WI38 (cell line): Measurements from ENCODE around the gene LSM6.

ENCODE experiments used
- H3K4me3 ChIP-seq: 2 replicates; pipeline ENCODE4 v1.5.1; 2011; ENCODE audit warnings: low read depth, mild to moderate bottlenecking, control low read depth, low read length
- TF ChIP-seq, protein P1 (sequence below): IDR thresholded peaks from 2 replicates; pipeline ENCODE4 v1.5.1; 2012; ENCODE audit warnings: low read depth, mild to moderate bottlenecking, control low read depth, low read length

Gene LSM6

DNA sequence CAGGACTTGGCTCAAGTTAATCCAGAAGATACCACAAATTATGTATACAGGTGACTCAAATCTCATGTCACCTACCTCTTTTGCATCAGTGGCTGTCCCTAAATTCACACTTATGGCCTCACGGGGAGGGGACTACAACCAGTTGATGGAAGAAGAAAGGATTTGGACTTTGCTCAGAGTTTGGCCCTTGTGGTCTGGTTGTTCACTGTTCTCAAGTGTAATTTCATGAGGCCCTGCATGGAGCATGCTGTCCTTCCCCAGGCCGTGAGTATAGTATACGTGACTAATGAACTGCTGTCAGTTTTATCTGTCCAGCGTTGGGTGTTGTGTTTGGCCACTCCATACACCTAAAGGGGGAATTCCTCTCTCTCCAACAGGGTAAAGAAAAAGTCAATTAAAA, 27.5 kb upstream of the LSM6 start:
- TF ChIP-seq, protein P1, sequence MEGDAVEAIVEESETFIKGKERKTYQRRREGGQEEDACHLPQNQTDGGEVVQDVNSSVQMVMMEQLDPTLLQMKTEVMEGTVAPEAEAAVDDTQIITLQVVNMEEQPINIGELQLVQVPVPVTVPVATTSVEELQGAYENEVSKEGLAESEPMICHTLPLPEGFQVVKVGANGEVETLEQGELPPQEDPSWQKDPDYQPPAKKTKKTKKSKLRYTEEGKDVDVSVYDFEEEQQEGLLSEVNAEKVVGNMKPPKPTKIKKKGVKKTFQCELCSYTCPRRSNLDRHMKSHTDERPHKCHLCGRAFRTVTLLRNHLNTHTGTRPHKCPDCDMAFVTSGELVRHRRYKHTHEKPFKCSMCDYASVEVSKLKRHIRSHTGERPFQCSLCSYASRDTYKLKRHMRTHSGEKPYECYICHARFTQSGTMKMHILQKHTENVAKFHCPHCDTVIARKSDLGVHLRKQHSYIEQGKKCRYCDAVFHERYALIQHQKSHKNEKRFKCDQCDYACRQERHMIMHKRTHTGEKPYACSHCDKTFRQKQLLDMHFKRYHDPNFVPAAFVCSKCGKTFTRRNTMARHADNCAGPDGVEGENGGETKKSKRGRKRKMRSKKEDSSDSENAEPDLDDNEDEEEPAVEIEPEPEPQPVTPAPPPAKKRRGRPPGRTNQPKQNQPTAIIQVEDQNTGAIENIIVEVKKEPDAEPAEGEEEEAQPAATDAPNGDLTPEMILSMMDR = no peak
- no peak overlapping the region for H3K4me3 ChIP-seq

DNA sequence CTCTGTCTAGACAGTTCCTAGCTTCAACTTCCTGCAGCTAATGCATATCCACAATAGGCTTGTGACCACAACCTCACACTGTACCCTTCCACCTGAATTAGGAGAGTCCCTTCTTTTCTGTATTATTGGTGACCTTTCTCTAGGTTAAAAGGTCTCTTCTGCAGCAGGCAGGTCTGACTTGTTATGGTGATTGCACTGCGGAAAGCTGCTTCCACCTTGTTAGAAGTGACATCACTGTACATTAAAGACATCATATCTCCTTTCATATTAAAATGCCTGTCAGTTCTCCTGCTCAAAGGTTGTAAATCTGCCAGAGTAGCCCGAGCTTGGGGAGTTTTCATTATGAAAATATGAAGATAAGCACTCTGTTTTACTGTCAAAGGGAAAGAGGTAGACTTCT, 21.5 kb upstream of the LSM6 start:
- TF ChIP-seq, protein P1 = no peak
- H3K4me3 ChIP-seq = no peak overlapping the region

DNA sequence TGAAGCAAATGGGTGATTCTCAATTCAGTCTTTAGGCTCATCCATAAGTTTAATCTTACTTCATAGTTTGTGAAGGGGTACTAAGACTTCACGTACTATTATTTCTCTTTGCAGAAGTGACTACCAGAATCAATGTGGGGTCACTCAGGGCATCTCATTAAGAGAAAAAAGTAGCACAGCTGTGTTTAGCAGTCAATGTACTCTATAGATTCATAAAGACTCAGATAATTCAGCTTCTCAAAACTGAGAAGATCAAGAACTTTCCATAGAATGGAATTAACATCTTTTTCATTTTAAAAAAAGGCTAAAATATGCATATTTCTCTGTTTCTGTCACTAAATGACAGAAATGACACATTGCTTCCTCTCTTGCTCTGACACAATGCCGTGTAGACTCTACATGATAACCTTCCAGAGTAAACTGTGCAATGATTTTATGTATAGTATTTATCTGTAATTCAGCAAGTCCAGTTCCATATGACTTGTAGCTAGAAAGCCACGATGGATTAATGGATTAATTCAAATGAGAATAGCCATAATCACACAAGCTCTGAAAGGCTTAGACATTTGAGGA, 20.3 kb upstream of the LSM6 start:
- no peak overlapping the region for H3K4me3 ChIP-seq
- TF ChIP-seq, protein P1 = no peak

DNA sequence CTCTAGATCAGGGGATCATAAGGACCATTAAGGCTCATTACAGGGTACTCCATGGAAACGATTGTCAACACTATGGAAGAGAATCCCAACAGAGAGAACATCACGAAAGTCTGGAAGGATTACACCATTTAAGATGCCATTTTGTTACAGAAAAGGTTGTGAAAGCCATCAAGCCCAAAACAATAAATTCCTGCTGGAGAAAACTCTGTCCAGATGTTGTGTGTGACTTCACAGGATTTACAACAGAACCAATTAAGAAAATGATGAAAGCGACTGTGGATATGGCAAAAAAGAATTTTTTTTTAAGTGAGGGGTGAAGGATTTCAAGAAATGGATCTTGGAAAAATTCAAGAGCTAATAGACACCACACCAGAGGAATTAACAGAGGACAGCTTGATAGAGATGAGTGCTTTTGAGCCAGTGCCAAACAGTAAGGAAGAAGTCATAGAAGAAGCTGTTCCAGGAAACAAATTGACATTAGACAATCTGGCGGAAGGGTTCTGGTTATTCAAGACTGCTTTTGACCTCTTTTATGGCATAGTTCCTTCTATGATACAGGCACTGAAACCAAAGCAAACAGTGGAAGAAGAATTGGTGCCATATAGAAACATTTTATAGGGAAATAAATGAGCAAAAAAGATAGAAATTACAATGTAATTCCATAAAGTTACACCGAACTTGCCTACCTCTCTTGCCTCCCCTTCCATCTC, 17.3 kb upstream of the LSM6 start:
- TF ChIP-seq, protein P1 = no peak
- H3K4me3 ChIP-seq = no peak overlapping the region

DNA sequence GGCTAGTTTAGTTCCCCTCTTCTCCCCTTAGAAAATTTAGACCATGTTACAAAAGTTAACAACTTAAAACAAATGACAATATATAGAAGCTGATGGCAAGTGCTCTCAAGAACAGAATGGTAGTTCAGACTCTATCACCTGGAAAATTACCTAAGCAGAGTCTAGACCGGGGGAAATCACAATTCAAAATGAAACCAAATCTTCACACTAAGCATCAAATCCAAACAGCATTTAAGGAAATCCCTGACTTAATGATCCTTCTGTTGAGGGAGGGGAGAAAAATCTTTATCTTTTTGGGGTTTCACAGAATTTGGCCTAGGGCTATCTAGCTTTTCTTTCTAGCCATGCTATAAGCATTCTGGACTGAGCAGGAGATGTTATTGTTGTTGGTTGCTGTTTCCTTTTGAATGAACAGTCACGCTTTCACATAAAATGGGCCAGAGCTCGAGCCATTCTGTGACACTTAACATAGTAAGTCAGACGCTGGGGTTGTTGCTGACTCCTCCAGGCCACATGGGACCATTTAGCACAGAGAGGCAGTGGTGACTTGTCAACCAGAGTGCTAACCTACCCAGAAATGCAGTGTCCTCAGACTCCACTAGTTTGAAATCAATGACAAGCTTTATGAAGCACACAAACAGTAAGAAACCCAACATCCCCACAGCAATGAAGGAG, 16.0 kb upstream of the LSM6 start:
- TF ChIP-seq, protein P1 = no peak
- no peak overlapping the region for H3K4me3 ChIP-seq

DNA sequence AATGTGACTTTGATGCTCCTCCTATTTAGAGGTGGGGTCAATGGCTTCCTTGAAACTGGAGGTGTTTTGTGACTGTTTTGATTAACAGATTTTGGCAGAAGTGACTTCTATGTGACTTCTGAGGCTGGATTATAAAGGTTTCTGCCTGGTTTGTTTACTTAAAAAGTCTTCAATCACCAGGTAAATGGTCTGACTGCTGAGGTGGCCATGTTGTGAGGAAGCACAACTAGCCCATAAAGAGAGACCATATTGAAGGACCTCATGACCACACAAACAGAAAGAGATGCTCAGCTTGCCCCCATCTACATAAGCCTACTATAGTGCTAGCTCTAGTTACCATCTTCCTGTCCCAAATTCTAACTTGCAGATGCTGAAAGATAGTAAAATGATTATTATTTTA, 14.3 kb upstream of the LSM6 start:
- TF ChIP-seq, protein P1 = no peak
- no peak overlapping the region for H3K4me3 ChIP-seq

DNA sequence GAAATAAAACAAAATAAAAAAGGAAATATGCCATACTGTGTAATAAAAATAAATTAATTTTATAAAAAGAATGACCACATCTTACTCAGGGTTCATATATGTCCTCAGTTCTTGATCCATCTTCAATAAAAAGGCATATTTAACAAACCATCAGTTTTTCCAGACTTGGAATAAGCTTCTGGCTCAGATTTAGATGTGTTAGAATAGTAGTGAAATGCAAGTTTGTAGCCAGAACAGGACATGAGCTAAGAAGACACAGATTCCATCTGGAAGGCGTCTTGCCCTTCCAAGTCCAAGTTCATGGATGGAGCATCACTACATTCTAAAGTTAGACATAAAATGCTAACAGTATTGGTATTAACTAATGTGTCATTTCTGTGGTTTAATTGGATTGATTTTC, 10.3 kb upstream of the LSM6 start:
- TF ChIP-seq, protein P1 = no peak
- H3K4me3 ChIP-seq = no peak overlapping the region
